HG03469 (cell line): ENCODE results near the gene BRSK1.
A peak's percentile ranks its signal among the peaks of the same experiment; 100 is the strongest.

Experiments used
- ATAC-seq: cut with Tn5 transposase; IDR thresholded peaks from one replicate; pipeline ENCODE4 v1.9.1; 2021; ENCODE audit warnings: mild to moderate bottlenecking, moderate library complexity, moderate number of reproducible peaks; ENCODE audit not compliant: unreplicated experiment

Gene BRSK1

DNA sequence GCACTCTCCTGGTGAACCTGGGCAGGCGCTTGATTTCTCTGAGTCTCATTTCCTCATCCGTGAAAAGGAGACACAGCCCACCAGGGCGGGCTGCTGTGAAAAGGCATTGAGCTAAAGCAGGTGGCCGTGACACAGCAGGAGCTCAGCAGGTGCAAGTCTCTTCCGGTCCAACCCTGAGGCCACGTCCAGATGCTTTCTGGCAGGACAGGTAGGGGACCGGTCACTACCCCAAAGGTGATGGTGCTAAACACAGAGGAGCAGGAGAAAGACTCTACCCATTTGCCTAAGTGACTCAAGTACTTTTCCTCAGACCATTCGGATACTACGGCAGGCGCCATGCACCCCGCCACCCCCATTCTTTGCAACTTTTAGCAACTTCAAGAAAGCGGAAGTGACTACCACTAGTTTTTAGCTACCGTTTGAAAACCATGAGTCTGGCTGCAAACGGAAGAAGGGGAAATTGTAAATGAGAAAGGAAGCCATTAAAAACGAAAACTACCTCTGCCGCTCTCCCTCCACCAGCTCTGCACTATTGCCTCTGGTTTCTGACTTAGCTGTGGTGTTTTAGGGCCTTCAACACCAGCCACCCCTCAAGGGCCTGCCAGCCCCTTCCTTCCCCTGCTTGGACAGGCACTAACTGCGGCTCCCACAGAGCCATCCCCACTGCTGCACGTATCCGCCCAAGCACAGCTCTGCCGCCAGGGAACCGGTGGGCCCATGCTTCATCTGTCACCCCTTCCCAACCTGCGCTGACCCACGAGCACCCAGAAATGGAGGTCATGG is 29.8 kb upstream of the BRSK1 start:
- ATAC-seq, result no peak

DNA sequence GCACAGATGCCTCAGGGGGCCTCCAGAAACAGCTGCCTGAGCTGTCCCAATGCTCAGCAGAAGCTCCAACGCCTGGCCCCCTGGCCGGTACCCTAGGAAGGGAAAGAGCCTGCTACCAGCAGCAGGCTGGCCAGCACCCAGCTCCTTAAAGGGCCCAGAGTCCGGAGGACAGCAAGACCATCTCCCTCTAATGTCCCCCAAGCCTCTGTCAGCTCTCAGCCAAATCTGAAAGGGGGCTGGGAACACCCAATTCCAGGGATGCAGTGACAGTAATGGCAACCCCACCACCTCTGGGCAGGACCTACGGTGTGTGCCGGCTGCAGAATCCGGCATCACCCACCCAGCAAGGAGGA is 29.2 kb upstream of the BRSK1 start:
- no peak for ATAC-seq

DNA sequence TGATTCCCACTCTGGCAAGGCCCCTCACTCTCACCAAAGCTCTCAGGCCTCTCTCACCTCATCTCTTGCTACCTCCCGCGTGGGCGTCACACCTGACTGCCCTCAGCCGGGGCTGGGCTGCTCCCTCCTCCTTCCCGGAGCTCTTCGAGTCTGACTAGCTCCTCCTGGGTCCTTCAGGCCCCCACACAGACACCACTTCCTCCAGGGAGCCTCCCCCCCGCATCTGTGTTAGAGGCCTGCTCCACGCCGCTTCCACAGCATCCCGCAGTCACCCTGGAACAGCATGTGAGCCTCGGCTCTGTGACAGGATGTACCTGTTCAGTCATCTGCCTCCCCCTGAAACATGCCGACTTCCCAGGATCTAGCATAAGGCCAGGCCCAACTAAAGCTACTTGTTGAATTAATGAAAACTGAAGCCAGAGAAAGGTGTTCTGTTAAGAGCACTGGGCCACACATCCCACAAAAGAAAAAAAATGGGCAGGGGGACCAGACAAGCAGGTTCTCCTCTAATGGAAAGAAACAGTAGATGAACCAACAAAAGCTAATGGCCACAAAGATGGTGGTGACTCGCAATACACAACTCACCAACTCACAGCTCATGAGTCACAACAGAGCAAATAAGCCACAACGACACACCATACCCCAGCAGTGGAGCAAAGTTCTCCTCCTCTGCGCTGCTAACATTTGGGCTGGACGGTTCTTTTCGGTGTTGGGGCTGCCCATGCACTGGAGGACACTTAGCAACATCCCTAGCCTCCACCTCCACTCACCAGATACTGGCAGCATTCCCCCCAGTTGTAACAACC is 28.0 kb upstream of the BRSK1 start:
- no peak for ATAC-seq

DNA sequence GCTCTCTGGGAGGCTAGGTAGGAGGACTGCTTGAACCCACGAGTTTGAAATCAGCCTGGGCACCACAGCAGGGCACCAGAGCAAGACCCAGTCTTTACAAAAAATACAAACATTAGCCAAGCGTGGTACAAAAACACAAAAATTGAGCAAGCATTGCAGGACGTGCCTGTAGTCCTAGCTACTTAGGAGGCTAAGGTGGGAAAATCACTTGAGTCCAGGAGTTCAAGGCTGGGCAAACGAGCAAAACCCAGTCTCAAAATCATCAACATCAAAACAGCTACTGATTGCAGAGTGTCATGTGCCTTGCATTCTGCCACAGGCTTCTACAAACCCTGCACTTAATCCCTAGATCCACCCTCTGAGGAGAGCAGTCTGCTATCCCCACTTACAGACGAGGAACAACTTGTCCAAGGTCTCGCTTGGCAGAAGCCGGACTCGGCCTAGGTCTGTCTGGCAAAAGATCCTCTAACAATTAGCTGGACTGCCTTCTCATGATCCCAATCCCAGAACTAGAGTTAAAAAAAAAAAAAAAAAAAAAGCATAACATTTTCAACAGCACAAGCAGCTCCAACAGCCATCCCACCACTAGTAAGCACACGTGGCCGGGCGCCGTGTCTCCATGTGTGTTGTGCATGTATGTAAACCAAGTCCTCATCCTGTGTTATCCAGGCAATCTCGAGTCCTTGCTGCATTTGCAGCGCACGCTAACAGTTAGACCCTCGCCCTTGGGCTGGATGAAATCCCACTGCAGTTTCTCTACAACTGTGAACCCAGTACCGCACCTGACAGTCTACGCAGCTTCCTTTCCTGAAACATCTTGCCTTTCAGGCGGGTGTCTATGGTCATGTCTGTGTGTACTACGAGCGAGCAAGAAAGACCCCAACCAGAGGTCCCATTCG is 27.0 kb upstream of the BRSK1 start:
- ATAC-seq, result no peak

DNA sequence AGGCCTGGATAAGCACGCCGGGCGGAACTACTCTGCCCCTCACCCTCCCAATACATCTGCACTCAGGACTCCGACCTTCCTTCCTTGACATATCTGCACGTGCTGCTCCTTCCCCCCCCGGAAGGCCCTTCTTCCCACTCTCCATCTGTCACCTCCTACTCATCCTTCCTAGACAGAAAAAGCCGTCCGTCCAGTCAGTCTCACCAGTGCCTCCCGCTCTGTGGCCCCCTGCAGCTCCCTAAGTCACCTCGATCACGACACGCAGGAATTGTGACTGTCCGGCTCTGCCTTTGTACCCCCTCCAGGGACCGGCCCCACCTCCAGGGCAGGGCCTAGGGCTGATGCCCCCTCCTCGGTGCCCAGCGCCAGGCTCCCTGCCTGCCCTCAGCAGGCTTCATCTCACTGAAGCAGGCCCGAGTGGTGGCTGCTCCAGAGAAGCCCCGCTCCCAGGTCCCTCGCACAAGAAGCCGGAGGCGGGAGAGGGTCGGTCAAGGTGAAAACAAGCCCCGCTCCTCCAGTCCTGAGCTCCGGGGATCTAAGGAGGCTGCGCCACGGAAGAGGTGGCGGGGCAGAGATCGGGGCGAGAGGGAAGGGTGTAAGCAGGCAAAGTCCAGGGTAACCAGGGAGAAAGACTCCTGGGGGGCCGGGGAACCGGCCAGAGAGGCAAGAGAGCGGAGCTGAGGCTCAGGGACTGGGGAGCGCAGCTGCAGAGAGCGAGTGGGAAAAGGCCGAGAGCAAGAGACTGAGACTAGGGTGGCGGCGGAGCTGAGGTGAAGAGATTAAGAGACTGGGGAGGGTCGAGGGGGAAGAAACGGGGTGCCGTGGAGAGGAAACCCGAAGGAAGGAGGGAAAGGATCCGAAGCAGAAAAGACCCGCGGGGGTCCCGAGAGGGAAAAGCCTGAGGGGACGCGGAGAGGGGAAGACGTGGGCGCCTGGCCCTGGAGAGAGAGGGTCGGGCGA is 26.1 kb upstream of the BRSK1 start:
- ATAC-seq, result no peak

DNA sequence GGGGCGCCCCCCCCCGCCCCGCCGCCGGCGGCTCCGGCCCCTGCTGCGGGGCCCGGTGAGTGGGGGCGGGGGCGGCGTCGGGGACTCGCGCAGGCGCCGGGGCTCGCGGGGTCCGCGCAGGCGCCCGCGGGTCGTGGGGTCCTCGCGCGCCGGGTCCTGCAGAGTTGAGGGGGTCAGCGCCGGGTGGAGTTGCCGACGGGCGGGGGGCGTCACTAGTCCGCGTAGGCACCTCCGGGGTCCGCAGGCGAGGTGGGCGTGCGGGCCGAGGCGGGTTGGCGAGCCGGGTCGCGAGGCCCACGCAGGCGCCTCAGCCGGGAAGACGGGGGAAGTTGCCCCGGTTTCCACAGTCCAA is 25.3 kb upstream of the BRSK1 start:
- ATAC-seq, result no peak

DNA sequence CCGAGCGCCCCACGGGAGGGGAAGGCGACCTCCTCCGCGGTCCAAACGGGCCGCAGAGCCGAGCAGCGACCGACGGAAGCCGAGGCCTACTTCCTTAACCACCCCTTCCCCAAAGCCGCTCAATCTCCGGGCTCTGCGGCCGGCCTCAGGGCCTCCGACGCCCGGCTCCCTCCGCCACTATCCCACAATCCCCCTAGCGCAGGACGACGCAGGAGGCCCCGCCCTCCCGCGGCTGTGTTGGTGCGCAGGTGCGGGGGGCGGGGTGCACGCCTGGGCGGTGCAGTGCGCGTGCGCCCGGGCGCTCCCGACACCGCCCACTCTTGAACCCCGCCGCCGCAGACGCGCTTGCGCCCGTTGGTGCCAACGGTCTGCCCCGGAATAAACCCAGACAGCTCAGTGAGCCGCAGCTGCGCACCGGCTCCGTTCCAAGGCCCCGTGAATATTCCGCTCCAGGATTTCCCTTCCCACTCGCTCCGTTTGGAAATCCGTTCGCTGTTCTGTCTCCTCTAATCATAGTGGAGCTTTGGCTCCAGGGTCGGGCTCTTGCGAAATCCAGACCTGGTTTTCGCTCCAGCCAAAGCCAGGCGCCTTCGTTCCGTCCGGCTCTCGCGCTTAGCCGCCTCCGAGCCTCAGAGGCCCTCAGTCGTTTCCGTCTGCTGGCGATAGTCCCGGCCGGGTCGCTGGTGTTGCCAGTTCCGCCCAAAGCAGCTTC is 24.8 kb upstream of the BRSK1 start, which contains the start of gene PPP6R1:
TSS of gene PPP6R1 (minus strand) at position 190 of the 712 bp plus-strand sequence. CDS start 11,914 bp downstream, outside the sequence.
- ATAC-seq, result peak; percentile 51

DNA sequence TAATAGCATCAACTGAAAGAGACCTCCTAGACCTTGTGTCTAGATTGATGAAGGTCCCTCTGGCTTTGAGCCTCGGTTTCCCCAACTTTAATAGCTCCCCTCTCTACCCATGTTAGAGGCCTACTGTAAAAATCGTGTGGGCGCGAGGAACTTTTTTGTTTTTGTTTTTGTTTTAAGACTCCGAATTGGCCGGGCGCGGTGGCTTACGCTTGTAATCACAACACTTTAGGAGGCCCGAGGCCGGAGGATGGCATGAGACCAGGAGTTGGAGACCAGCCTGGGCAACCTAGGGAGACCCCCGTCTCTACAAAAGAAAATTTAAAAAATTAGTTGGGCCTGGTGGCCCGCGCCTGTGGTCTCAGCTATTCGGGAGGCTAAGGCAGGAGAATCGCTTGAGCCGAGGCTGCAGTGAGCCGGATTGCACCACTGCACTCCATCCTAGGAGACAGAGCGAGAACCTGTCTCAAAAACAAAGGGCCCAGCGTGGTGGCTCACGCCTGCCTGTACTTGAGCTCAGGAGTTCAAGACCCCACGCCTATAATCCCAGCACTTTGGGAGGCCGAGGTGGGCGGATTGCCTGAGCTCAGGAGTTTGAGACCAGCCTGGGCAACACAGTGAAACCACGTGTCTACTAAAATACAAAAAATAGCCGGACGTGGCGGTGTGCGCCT is 24.1 kb upstream of the BRSK1 start:
- ATAC-seq, result no peak

DNA sequence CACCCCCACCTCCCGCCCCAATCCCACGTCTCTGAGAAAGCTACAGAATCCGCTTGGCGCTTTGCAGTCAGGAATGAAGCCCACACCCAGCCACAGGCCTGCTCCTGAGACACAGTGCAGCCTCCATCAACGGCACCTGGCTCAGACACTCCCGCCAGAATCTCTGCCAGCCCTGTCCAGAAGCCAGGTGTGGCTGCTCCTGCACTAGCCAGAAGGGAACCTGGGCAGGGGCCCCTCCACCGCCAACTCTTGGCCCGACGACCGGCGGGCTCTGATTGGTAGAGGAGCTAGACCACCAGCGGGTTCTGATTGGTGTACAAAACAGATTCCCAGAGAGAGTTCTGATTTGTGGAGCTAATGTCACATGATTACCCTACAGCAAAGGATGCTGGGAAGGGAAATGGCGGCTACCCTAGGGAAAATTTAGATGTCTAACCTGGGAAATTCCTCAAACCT is 22.1 kb upstream of the BRSK1 start:
- no peak for ATAC-seq

DNA sequence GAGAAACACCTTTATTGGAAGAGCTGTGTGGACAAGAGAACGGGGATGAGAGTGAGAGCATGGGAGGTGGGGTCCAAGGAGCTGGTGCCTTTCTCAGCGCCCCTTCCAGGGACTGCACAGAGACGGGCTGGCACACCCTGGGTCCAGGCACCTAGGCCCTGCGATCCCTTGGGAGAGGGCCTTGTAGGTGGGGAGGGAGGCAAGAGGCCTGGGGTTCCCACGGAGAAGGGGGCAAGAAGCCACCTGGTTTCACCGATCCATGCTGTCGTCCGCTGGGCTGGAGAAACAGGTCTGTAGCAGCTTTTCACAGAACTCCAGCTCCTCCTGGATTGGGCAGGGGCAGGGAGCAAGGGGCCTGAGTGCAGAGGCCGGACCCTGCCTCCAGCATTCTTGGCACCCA is 21.4 kb upstream of the BRSK1 start:
- ATAC-seq, result no peak

DNA sequence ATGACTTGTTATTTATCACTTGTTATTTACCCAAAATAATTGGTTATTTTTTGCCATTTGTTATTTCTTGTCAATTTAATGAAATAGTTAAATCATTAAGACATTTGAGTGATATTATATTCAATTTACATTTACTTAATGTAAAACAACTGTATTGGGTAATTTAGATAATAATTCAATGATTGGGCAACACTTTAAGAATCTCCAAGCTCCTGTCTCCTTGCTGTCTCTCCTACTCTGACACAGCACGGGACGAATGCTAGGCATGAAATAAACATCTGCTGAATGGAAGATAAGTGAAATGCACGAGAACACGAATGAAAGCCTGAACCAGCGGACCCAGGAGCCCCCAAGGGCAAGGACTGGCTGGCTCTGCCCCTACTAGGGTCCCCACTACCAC is 19.3 kb upstream of the BRSK1 start:
- ATAC-seq, result no peak

DNA sequence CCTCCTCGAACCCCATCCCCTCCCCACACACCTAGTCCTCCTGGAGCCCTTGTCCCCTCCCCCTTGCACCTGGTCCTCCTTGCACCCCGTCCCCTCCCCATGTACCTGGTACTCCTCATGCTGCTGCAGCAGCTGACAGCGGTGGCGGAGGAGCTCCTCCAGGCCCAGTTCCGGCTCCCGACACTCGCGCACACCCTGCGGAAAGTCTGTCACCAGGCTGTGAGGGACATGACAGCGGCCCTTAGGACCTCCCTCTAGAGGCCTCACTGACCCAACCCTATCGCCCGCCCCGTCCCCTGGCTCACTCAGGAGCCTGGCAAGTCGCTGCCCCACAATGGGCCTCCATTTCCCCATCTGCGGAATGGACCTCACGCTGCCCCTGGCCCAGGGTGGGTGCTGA is 18.6 kb upstream of the BRSK1 start:
- no peak for ATAC-seq

DNA sequence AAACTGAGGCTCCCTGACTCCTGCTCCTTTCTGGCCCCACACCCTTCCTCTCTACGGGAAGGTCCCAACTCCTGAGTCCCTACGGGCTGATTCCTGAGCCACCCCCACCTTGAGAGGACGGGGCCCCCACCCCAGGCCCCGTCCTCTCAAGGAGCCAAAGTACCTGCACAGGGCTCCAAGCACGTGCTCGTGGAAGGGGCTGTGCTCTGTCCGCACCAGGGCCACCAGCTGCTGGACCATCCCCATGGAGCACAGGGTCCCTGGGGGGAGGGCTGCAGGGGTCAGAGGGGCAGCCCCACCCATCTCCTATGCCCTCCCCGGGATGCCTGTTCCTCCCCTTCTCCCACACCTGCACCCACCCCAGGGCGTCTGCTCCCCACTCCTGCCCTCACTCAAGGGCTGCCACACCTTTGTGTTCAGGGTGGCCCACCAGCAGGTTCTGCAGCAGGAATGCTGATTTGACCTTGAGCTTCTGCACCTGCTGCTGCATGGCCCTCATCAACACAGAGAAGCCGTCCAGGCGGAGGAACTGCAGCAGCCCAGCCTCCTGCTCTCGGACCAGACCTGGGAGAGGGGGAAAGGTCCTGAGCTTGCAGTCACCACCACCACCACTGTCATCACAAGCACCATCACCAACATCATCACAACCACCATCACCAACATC is 17.9 kb upstream of the BRSK1 start:
- no peak for ATAC-seq

DNA sequence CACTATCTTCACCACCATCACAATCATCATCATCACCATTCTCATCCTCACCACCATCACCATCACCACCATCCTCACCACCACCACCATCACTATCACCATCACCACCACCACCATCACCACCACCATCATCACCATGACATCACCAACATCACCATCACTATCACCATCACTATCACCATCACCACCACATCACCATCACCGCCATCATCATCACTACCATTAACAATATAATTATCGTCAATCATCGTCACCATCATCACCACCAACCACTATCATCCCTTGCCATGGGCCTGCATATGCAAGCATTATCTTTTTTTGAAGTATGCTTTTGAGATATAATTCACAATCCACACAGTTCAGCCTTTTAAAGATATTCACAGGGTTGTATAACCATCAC is 17.4 kb upstream of the BRSK1 start:
- ATAC-seq, result no peak

DNA sequence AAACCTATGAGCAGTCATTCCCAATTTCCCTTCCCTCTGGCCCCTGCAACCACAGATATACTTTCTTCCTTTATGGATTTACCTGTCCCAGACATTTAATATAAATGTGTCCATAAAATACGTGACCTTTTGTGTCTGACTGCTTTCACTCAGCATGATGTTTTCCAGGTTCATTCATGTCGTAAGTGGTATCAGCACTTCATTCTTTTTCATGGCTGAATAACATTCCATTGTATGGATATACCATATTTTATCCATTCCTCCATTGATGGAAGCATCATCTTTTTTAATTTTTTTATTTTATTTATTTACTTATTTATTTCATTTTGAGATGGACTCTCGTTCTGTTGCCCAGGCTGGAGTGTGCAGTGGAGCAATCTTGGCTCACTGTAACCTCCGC is 17.0 kb upstream of the BRSK1 start:
- no peak for ATAC-seq

DNA sequence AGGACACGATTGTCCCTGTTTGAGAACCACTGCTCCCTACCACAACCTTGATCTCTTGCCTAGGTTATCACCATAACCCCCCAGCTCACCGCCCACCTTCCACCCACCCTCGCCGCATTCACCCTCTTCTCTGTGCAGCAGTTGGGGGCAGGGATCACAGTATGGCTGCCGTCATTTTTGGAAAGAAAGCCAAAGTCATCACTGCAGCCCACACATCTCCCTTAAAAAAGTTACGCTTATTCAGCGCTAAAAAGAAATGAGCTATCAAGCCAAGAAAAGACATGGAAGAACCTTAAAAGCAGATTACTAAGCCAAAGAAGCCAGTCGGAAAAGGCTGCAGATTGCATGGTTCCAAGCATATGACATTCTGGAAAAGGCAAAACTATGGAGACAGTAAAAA is 14.5 kb upstream of the BRSK1 start:
- no peak for ATAC-seq

DNA sequence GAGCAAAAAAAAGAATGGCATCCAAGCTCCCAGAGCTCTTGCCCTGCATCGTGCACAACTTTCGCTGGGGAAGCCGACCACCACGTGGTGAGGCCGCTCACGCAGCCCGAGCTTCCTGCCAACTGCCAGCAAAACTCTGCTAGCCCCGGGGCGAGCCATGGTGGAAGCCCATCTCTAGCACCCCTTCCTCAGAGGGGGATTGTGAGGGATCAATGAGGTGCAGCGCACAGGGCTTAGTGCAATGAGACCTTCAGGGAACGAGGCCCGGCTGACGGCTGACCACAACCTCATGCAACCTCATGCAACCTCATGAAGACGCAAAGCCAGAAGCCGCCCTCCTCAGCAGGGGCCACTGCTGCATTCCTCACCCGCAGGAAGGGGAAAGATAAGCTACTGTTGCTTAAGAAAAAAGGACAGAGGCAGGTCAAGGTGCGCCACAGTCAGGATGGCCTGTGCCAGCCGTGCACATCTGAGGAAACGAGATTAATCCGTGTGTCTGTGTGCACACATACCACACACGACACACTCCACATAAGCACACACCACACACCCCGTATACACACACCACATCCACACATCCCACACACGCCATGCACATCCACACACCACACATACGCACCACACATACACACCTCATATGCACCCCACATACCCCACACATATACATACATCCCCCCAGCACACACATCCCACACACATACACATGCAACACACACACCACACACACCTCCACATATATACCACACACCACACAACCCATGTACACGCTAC is 13.4 kb upstream of the BRSK1 start:
- ATAC-seq, result no peak

DNA sequence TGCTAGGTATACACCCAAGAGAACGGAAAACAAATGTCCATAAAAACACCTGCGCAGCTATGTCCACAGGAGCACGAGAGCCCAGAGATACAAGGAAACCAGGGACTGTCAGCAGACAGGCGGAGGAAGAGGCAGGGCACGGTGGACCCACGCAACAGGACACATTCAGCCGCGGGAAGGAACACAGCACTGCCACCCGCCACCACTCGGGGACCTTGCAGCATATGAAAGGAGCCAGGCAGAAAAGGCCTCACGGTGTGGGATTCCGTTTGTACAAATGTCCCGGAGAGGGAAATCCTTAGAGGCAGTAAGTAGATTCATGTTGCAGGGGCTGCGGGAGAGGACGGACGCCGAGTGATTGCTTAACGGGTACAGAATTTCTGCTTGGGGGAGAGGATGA is 11.7 kb upstream of the BRSK1 start:
- ATAC-seq, result no peak
